Activated gamma-delta T cell (primary cell): ENCODE measurements around the gene CYREN.
"Not testable (repeated sequence)": the region's sequence is repeated elsewhere in the genome, so short reads cannot be mapped to it uniquely, and the experiment has no call there.

ENCODE experiments used
- DNase-seq: peaks from one replicate; lab custom pipeline; 2025; lab: John Stamatoyannopoulos, UW

The CYREN gene

DNA sequence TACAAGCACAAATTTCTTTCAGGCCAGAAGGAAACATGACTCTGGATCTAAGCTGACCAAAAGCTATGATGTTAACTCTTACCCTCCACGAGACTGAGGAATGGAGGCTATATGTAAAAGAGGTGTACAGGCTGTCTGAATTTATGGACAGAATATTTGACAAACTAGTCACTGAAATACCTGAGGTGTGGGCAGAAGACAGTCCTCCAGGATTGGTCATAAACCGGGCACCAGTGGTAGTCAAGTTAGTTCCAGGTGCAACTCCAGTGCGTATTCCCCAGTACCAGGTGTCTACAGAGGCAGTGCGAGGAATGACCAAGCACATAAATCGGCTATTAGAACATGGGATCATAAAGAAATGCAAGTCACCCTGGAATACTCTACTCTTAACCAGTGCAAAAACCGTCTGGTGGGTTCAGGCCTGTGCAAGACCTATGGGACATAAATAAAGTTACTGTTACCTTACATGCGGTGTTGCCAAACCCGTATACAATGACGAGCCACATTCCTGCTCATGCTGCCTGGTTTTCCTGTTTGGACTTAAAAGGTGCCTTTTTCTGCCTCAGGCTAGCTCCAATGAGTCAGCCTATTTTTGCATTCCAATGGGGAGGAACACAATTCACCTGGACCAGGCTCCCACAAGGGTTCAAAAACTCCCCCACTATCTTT, 6.7 kb upstream of the CYREN start:
- DNase-seq: no peak

- no peak for DNase-seq
Measured at GRCh38 chr7:135175931-135176330, 5.4 kb upstream of the CYREN start.

DNA sequence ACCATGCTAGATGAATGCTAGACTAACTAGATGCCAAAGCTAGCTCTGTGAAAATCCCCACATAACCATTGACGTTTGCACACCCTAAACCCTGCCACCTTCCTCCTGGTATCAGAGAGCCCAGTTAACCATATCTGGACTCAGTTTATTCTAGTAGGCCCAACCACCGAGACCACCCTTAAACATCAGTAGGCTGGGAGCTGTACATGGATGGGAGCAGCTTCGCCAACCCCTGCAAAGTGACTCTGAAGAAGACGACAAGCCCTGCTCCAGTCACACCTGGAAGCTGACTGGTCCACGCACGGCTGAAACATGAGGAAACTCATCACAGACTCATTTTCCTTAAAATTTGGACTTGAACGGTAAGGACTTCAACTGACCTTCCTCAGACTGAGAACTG, 4.4 kb upstream of the CYREN start:
- DNase-seq: no peak

- not testable (repeated sequence) for DNase-seq
Measured at GRCh38 chr7:135173916-135174315, 3.4 kb upstream of the CYREN start.

GRCh38 chr7:135171581-135172291, 1.2 kb upstream of the CYREN start:
- not testable (repeated sequence) for DNase-seq

GRCh38 chr7:135170998-135171481, 533 bp upstream of the CYREN start:
- DNase-seq: not testable (repeated sequence)

GRCh38 chr7:135169964-135170273, 588 bp downstream of the CYREN start:
- no peak for DNase-seq

DNA sequence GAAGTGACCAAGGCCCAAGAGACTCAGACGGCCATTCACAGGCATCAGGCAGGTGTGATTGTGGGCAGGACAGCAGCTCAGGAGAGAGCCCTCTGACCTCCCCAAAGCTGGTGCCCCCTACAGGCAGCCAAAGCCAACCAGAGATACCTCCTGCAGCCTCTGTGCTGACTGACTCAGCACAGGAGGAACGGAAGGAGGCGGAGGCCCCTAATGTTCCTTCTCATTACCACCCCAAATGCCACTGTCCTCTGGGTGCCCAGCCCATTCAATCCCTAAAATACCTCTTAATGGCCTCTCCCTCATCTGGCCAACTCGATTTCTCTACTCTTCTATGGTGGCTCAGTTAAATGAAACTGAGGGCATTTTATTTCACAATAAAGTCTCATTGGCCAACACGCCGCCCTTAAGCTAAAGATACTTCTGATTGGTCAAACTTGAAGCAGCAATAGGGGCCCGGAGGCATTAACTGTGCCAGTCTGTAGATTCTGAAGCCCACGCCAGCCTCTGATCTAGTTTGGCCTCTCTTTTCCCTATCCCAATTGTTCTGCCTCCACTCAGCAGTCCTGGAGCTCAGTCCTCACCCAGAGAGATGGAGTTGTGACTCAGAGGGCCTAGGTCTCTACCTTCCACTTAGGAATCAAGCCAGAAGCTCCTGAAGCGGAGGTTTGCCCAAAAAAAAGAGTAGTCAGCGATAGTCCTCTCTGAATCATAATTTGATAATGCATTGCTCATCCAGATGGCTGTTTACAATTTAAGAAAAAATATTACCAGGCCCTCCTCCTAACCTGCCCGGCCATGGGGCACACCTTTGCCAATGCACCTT, 1.2 kb downstream of the CYREN start:
- no peak for DNase-seq

GRCh38 chr7:135168489-135169140, 1.9 kb downstream of the CYREN start:
- no peak for DNase-seq

DNA sequence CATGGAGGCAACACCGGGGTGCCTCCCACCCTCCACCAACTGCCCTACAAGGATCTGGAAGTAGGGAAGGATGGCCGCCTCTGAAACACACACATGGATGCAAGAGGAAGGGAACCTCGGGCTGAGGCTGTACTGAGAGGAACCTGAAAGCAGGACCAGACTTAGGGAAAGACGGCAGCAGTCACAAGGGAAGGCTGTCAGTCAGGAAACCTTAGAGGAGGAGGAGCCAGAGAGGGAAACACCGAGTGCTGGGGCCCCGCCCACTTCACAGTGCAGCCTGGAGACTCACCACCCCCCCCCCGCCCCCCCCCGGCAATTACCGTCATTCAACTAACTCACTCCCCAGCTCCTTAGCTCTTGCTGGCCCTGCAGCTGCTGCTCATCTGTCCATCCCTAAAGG, 2.5 kb downstream of the CYREN start:
- DNase-seq: no peak

GRCh38 chr7:135167365-135167917, 3.1 kb downstream of the CYREN start:
- no peak for DNase-seq

- DNase-seq: no peak
Measured at GRCh38 chr7:135166338-135166990, 4.0 kb downstream of the CYREN start.

- DNase-seq: no peak
Measured at GRCh38 chr7:135165862-135166261, 4.6 kb downstream of the CYREN start.

DNA sequence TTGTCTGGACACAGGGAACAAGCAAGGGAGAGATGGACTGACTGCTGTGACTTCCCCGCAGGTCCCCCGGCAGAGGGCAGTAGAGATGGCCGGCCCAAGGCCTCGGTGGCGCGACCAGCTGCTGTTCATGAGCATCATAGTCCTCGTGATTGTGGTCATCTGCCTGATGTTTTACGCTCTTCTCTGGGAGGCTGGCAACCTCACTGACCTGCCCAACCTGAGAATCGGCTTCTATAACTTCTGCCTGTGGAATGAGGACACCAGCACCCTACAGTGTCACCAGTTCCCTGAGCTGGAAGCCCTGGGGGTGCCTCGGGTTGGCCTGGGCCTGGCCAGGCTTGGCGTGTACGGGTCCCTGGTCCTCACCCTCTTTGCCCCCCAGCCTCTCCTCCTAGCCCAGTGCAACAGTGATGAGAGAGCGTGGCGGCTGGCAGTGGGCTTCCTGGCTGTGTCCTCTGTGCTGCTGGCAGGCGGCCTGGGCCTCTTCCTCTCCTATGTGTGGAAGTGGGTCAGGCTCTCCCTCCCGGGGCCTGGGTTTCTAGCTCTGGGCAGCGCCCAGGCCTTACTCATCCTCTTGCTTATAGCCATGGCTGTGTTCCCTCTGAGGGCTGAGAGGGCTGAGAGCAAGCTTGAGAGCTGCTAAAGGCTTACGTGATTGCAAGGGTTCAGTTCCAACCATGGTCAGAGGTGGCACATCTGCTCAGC, 6.0 kb downstream of the CYREN start:
- DNase-seq: no peak

- DNase-seq: no peak
Measured at GRCh38 chr7:135162382-135163001, 8.0 kb downstream of the CYREN start.

- no peak for DNase-seq
Measured at GRCh38 chr7:135161669-135162068, 8.8 kb downstream of the CYREN start.

DNA sequence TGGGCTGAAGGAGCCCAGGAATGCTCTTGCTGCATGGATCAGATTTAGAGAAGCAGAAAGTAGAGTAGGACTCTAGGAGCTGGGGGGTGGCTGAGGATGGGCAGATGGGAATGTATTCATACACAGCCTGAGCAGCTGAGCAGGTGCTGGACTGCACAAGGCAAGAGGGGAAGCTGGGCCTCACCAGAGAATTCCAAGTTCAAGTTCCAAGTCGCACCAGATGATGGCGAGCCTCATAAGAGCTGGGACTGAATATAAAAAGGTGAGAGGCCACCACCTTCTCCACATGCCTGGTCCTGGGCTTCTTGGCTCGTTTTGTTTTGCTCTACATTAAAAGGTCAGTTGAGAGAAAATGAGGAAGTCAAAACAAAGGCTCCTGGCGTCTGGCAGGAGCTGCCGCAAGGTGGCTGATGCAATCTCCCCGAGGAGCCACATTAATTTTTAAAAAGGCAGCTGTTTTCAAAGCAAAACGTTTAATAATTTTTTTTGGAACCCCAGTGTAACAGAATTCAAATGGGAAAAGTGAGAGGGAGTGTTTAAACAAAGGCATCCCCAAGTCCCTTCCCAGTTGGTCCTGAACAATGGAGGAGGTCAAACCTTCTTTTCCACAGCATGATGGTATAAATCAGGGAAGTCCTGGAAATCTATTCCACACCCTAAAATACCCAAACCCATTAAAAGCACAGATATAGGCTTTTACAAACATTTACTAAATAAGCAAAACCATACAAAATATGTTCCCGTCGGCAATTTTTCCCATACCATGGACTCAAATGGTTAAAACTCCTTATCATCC, 9.5 kb downstream of the CYREN start:
- no peak for DNase-seq

- DNase-seq: no peak
Measured at GRCh38 chr7:135160098-135160857, 10.2 kb downstream of the CYREN start.
